IMR-90 (cell line): ENCODE results near the gene PPIA. TPM values are rescaled to one million over a fixed set of nuclear protein-coding genes. Genes with fewer than 3 reads are reported as not detected.

Experiments
- ATAC-seq: fragments of 200-7000 bp; cut with Tn5 transposase; 2 replicates; pipeline ENCODE4 v1.9.1; 2020; ENCODE audit warnings: low read depth, mild to moderate bottlenecking, moderate library complexity
- BruUV-seq: library from RNA; stranded (reverse); fragments of 400-500 nt; replicated peaks from 2 replicates; lab custom pipeline; 2021; lab: Mats Ljungman, UMichigan
- CTCF ChIA-PET: fragments of 300-600 bp; formaldehyde crosslinking; extraction: SDS; loops from one replicate; lab custom pipeline; 2021; ENCODE audit warnings: antibody characterized with exemption; lab: Yijun Ruan, JAX
- POLR2A ChIA-PET: fragments of 300-600 bp; sonication (Branson Sonifier 250); formaldehyde crosslinking; loops from one replicate; lab custom pipeline; 2022; ENCODE audit warnings: antibody characterized with exemption; ENCODE audit not compliant: unreplicated experiment; lab: Charles Lee
- DNase-seq: peaks from one replicate; pipeline ENCODE4 v3.0.0; 2013
- H2AFZ ChIP-seq: replicated peaks from 2 replicates; pipeline ENCODE3; 2013; ENCODE audit warnings: low read length, mild to moderate bottlenecking; ENCODE audit not compliant: poor library complexity
- H2AK5ac ChIP-seq: 2 replicates; pipeline ENCODE4 v1.6.1; 2013; ENCODE audit warnings: low read depth, low read length, inconsistent platforms
- H2AK9ac ChIP-seq: replicated peaks from 2 replicates; pipeline ENCODE3; 2013; ENCODE audit warnings: mild to moderate bottlenecking, low read depth, low read length, moderate library complexity; ENCODE audit not compliant: poor library complexity
- H2BK120ac ChIP-seq: 2 replicates; pipeline ENCODE4 v1.6.1; 2013; ENCODE audit warnings: low read depth, low read length, inconsistent platforms
- H2BK15ac ChIP-seq: 3 replicates; pipeline ENCODE4 v1.6.1; 2013; ENCODE audit warnings: low read depth, low read length, inconsistent platforms
- H2BK20ac ChIP-seq: 2 replicates; pipeline ENCODE4 v1.6.1; 2013; ENCODE audit warnings: low read depth, mild to moderate bottlenecking, inconsistent platforms, low read length, moderate library complexity
- H2BK5ac ChIP-seq: 2 replicates; pipeline ENCODE4 v1.6.1; 2013; ENCODE audit warnings: mild to moderate bottlenecking, low read depth, low read length, inconsistent platforms; ENCODE audit not compliant: poor library complexity, severe bottlenecking
- H3K14ac ChIP-seq: replicated peaks from 2 replicates; pipeline ENCODE4 v1.6.1; 2013; ENCODE audit warnings: low read depth, low read length, inconsistent platforms
- H3K18ac ChIP-seq: 2 replicates; pipeline ENCODE4 v1.6.1; 2013; ENCODE audit warnings: low read depth, low read length, control low read depth
- H3K23ac ChIP-seq: 2 replicates; pipeline ENCODE4 v1.6.1; 2013; ENCODE audit warnings: low read depth, low read length, inconsistent platforms
- H3K27ac ChIP-seq: 2 replicates; pipeline ENCODE4 v1.5.1; 2013; ENCODE audit warnings: mild to moderate bottlenecking, control low read depth, low read length; ENCODE audit not compliant: insufficient read depth
- H3K27me3 ChIP-seq: 2 replicates; pipeline ENCODE4 v1.6.1; 2013; ENCODE audit warnings: low read length; ENCODE audit not compliant: control insufficient read depth, insufficient read depth
- H3K36me3 ChIP-seq: 2 replicates; pipeline ENCODE4 v1.6.1; 2013; ENCODE audit warnings: low read length, mixed read lengths; ENCODE audit not compliant: control insufficient read depth, insufficient read depth
- H3K4ac ChIP-seq: 2 replicates; pipeline ENCODE4 v1.6.1; 2013; ENCODE audit warnings: low read depth, low read length, inconsistent platforms
- H3K4me1 ChIP-seq: 2 replicates; pipeline ENCODE4 v1.6.1; 2013; ENCODE audit warnings: low read length, mixed read lengths; ENCODE audit not compliant: control insufficient read depth, insufficient read depth
- H3K4me2 ChIP-seq: 2 replicates; pipeline ENCODE4 v1.6.1; 2013; ENCODE audit warnings: low read depth, mild to moderate bottlenecking, control low read depth, low read length, moderate library complexity
- H3K4me3 ChIP-seq: 2 replicates; pipeline ENCODE4 v1.5.1; 2013; ENCODE audit warnings: low read depth, mild to moderate bottlenecking, control low read depth, low read length, moderate library complexity; ENCODE audit not compliant: insufficient read depth
- H3K56ac ChIP-seq: 2 replicates; pipeline ENCODE4 v1.6.1; 2013; ENCODE audit warnings: low read length, inconsistent platforms; ENCODE audit not compliant: insufficient read depth; ENCODE audit errors: extremely low read depth
- H3K79me1 ChIP-seq, 2 experiments: 2 replicates each; pipeline ENCODE4 v1.6.1; 2013; ENCODE audit warnings: low read length in 2 of 2, inconsistent platforms in 1 of 2, low read depth in 1 of 2
- H3K9ac ChIP-seq: 2 replicates; pipeline ENCODE4 v1.6.1; 2013; ENCODE audit warnings: low read depth, low read length, control low read depth
- H3K9me1 ChIP-seq: 2 replicates; pipeline ENCODE4 v1.6.1; 2013; ENCODE audit warnings: low read length, inconsistent platforms; ENCODE audit not compliant: insufficient read depth
- H3K9me3 ChIP-seq: 2 replicates; pipeline ENCODE4 v1.6.1; 2013; ENCODE audit warnings: low read length; ENCODE audit not compliant: control insufficient read depth, insufficient read depth
- H4K20me1 ChIP-seq: 2 replicates; pipeline ENCODE4 v1.6.1; 2013; ENCODE audit warnings: low read length, inconsistent platforms; ENCODE audit not compliant: insufficient read depth
- H4K5ac ChIP-seq: 2 replicates; pipeline ENCODE4 v1.6.1; 2013; ENCODE audit warnings: mild to moderate bottlenecking, low read depth, low read length, control low read depth
- H4K8ac ChIP-seq, 2 experiments: 2 replicates each; pipeline ENCODE4 v1.6.1; 2013; ENCODE audit warnings: low read depth in 2 of 2, low read length in 2 of 2, control low read depth in 1 of 2, inconsistent platforms in 1 of 2
- H4K91ac ChIP-seq: 2 replicates; pipeline ENCODE4 v1.6.1; 2013; ENCODE audit warnings: low read depth, low read length, inconsistent platforms; ENCODE audit not compliant: insufficient read depth
- RCOR1 ChIP-seq: IDR thresholded peaks from 2 replicates; pipeline ENCODE4 v1.6.1; 2012; ENCODE audit warnings: mild to moderate bottlenecking, low read length, improper control_type of control experiment; ENCODE audit not compliant: insufficient replicate concordance
- WGBS, 2 experiments: methylation state at CpG; one replicate each; pipeline versions ENCODE4 v1.1.5 to v1.1.7; 2013; ENCODE audit warnings: missing lambda C conversion rate in 2 of 2; ENCODE audit not compliant: insufficient read length in 1 of 2; ENCODE audit errors: extremely low coverage in 2 of 2; 5-methylcytosine and 5-hydroxymethylcytosine counted together
- dilution Hi-C: fragments of 300-500 bp; cut with HindIII; formaldehyde crosslinking; loops from one replicate; pipeline ENCODE4 v1.14.3; 2018; ENCODE audit warnings: low sequenced_read_pairs; ENCODE audit not compliant: unreplicated experiment
- in situ Hi-C: fragments of 300-500 bp; cut with MboI; formaldehyde crosslinking; loops from 3 replicates; pipeline ENCODE4 v1.14.3; 2019; ENCODE audit warnings: low sequenced_read_pairs, inconsistent platforms, mixed read lengths
- intact Hi-C: fragments of 100-400 bp; cut with micrococcal nuclease; formaldehyde crosslinking; loops from 2 replicates; pipeline ENCODE4 v1.10.0; 2022
- polyA plus RNA-seq, 3 experiments: library from polyadenylated mRNA; depleted of rRNA; stranded (reverse); fragments of >200 nt; gene quantifications; 2 replicates each; pipeline ENCODE4 v1.2.3, GENCODE V29; 2012; ENCODE audit warnings: low replicate concordance in 1 of 3
- total RNA-seq: library from RNA; depleted of rRNA; stranded (reverse); fragments of >200 nt; gene quantifications from 2 replicates; pipeline ENCODE4 v1.2.3, GENCODE V29; 2012

PPIA gene
- total and polyA plus RNA-seq, 2 of the 4 experiments (the other 2 are of a cell fraction), result 3,396 to 4,883 TPM

GRCh38 chr7:44819292-44819691 is 22.8 kb downstream of the PPIA start:
- H3K4me1 ChIP-seq, result no peaks in the 10 kb centered on the region
- no peak overlapping the region for H2BK120ac ChIP-seq
- no peak overlapping the region for H3K4me3 ChIP-seq
- ChIA-PET CTCF (interaction anchor here (0.8 kb wide), 1 partner anchor 11 kb away, joined by 3 read pairs; no protein-coding TSS in a partner anchor), POLR2A (no interaction called here)
- no peak overlapping the region for H4K5ac ChIP-seq
- no peak overlapping the region for H3K4ac ChIP-seq
- no peak overlapping the region for H2AK5ac ChIP-seq
- 0 out of 4 replicates have a peak, but pooled peaks cover 0 to 1% of the 10 kb centered on the region in 2 experiments for H3K79me1 ChIP-seq
- no peak for ATAC-seq
- no peaks in the 10 kb centered on the region for H3K36me3 ChIP-seq
- H2AFZ ChIP-seq, result no peak overlapping the region
- no peak for DNase-seq
- H3K14ac ChIP-seq, result no peak overlapping the region
- H4K8ac ChIP-seq, result no peak overlapping the region
- no peak overlapping the region for H4K91ac ChIP-seq
- no peak overlapping the region for H3K27ac ChIP-seq
- no peak overlapping the region for H3K56ac ChIP-seq
- no peak overlapping the region for H2BK20ac ChIP-seq
- no peak overlapping the region for H3K23ac ChIP-seq
- no peak for TF ChIP-seq RCOR1
- intact Hi-C loops, result no loop called here
- H3K9me1 ChIP-seq, result 0 out of 2 replicates have a peak, but pooled peaks cover 3% of the 10 kb centered on the region
- H4K20me1 ChIP-seq, result no peaks in the 10 kb centered on the region
- no peak overlapping the region for H3K9ac ChIP-seq
- no peak overlapping the region for H3K18ac ChIP-seq
- H2BK5ac ChIP-seq, result no peak overlapping the region
- H3K27me3 ChIP-seq, result no peaks in the 10 kb centered on the region
- H2AK9ac ChIP-seq, result no peak overlapping the region
- no peak overlapping the region for H3K4me2 ChIP-seq
- no TSS peak for BruUV-seq
- H2BK15ac ChIP-seq, result no peak overlapping the region
- WGBS, 2 experiments, result no CpG with 5 or more reads among the region's 2 CpGs
- H3K9me3 ChIP-seq, result no peaks in the 10 kb centered on the region
- in situ Hi-C loops, result no loop called here
- dilution Hi-C loops, result no loop called here
